Neural progenitor cell (in vitro differentiated cells): Measurements from ENCODE around the gene LGI1. TPM values are rescaled to one million over a fixed set of nuclear protein-coding genes. Genes with fewer than 3 reads are reported as not detected.

Experiments
- DNase-seq: peaks from one replicate; pipeline ENCODE4 v3.0.0-alpha.2; 2016; ENCODE audit warnings: low spot score
- H2AFZ ChIP-seq: fragments of 200-600 bp; sonication (generic); replicated peaks from 2 replicates; pipeline ENCODE4 v1.6.1; 2016; ENCODE audit warnings: antibody characterized with exemption
- H3F3A ChIP-seq: fragments of 200-600 bp; sonication (generic); 2 replicates; pipeline ENCODE4 v1.6.1; 2016; ENCODE audit warnings: antibody characterized with exemption, low read depth
- H3K27ac ChIP-seq: fragments of 200-600 bp; sonication (generic); 2 replicates; pipeline ENCODE4 v1.5.1; 2016; ENCODE audit warnings: mild to moderate bottlenecking
- H3K27me3 ChIP-seq: fragments of 200-600 bp; sonication (generic); 2 replicates; pipeline ENCODE4 v1.6.1; 2016; ENCODE audit warnings: mild to moderate bottlenecking, moderate library complexity
- H3K36me3 ChIP-seq: fragments of 200-600 bp; sonication (generic); 2 replicates; pipeline ENCODE4 v1.5.1; 2016
- H3K4me1 ChIP-seq: fragments of 200-600 bp; sonication (generic); 2 replicates; pipeline ENCODE4 v1.6.1; 2016; ENCODE audit warnings: mixed run types
- H3K4me2 ChIP-seq: fragments of 200-600 bp; sonication (generic); 2 replicates; pipeline ENCODE4 v1.6.1; 2016
- H3K4me3 ChIP-seq: fragments of 200-600 bp; sonication (generic); 2 replicates; pipeline ENCODE4 v1.5.1; 2016
- H3K79me2 ChIP-seq: fragments of 200-600 bp; sonication (generic); 2 replicates; pipeline ENCODE4 v1.6.1; 2016; ENCODE audit warnings: low read depth
- H3K9ac ChIP-seq: fragments of 200-600 bp; sonication (generic); 2 replicates; pipeline ENCODE4 v1.6.1; 2016
- H3K9me3 ChIP-seq: fragments of 200-600 bp; sonication (generic); 2 replicates; pipeline ENCODE4 v1.5.1; 2016; ENCODE audit warnings: low read depth
- H4K20me1 ChIP-seq: fragments of 200-600 bp; sonication (generic); 2 replicates; pipeline ENCODE4 v1.6.1; 2016; ENCODE audit warnings: low read depth
- H3K27ac Mint-ChIP-seq: 3 replicates; pipeline ENCODE4 v1.8.0; 2021; ENCODE audit warnings: mixed read lengths
- H3K27me3 Mint-ChIP-seq: 2 replicates; pipeline ENCODE4 v1.8.0; 2022; ENCODE audit warnings: low read depth, mild to moderate bottlenecking, inconsistent platforms, moderate library complexity, mixed read lengths; ENCODE audit not compliant: insufficient read depth
- H3K36me3 Mint-ChIP-seq: 3 replicates; pipeline ENCODE4 v1.8.0; 2021; ENCODE audit warnings: mixed read lengths
- H3K4me1 Mint-ChIP-seq: 3 replicates; pipeline ENCODE4 v1.8.0; 2021; ENCODE audit warnings: mixed read lengths
- H3K4me3 Mint-ChIP-seq: 3 replicates; pipeline ENCODE4 v1.8.0; 2021; ENCODE audit warnings: mild to moderate bottlenecking, moderate library complexity, mixed read lengths
- H3K9me3 Mint-ChIP-seq: 3 replicates; pipeline ENCODE4 v1.8.0; 2020; ENCODE audit warnings: mixed read lengths
- EZH2 ChIP-seq: fragments of 200-600 bp; sonication (generic); IDR thresholded peaks from 2 replicates; pipeline ENCODE4 v1.6.1; 2017; ENCODE audit warnings: antibody characterized with exemption, mild to moderate bottlenecking, moderate library complexity
- EZH2phosphoT487 ChIP-seq: fragments of 200-600 bp; sonication (generic); IDR thresholded peaks from 2 replicates; pipeline ENCODE4 v1.6.1; 2017; ENCODE audit warnings: antibody characterized with exemption
- total RNA-seq: library from RNA; depleted of rRNA; stranded (reverse); fragments of >200 nt; gene quantifications from 2 replicates; pipeline ENCODE4 v1.2.3, GENCODE V29; 2015; ENCODE audit warnings: low replicate concordance
- TF ChIP-seq, protein P1 (sequence below): fragments of 200-600 bp; sonication (generic); IDR thresholded peaks from 2 replicates; pipeline ENCODE4 v1.5.1; 2017; ENCODE audit warnings: antibody characterized with exemption, mild to moderate bottlenecking

LGI1 gene
- total RNA-seq, 1 donor from 2014 or later = 20.2 TPM

DNA sequence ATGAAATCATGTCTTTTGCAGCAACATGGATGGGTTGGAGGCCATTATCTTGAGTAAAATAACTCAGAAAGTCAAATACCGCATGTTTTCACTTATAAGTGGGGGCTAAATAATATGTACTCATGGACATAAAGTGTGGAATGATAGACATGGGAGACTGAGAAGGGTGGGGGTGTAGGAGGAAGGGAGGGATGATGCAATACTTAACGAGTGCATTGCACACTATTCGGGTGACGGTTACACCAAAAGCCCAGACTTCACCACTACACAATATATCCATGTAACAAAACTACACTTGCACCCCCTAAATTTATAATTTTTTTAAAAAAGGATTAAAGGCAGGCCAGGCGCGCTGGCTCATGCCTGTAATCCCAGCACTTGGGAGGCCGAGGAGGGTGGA is 13.6 kb downstream of the LGI1 start:
- H3F3A ChIP-seq = peaks cover 27% of the 10 kb centered on the region
- H3K4me1 ChIP-seq = peaks cover 46% of the 10 kb centered on the region
- H3K27ac ChIP-seq = no peak overlapping the region
- TF ChIP-seq EZH2phosphoT487 (no peak), EZH2 (no peak)
- TF ChIP-seq, protein P1, sequence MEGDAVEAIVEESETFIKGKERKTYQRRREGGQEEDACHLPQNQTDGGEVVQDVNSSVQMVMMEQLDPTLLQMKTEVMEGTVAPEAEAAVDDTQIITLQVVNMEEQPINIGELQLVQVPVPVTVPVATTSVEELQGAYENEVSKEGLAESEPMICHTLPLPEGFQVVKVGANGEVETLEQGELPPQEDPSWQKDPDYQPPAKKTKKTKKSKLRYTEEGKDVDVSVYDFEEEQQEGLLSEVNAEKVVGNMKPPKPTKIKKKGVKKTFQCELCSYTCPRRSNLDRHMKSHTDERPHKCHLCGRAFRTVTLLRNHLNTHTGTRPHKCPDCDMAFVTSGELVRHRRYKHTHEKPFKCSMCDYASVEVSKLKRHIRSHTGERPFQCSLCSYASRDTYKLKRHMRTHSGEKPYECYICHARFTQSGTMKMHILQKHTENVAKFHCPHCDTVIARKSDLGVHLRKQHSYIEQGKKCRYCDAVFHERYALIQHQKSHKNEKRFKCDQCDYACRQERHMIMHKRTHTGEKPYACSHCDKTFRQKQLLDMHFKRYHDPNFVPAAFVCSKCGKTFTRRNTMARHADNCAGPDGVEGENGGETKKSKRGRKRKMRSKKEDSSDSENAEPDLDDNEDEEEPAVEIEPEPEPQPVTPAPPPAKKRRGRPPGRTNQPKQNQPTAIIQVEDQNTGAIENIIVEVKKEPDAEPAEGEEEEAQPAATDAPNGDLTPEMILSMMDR = no peak
- H3K27me3 ChIP-seq = no peaks in the 10 kb centered on the region
- Mint-ChIP-seq H3K27ac (no peak overlapping the region), H3K36me3 (peaks cover 59% of the 10 kb centered on the region), H3K4me3 (no peak overlapping the region), H3K9me3 (peaks cover 43% of the 10 kb centered on the region), H3K27me3 (peaks cover 4% of the 10 kb centered on the region), H3K4me1 (peaks cover 41% of the 10 kb centered on the region)
- no peaks in the 10 kb centered on the region for H3K79me2 ChIP-seq
- H3K4me2 ChIP-seq = no peak overlapping the region
- no peak overlapping the region for H3K4me3 ChIP-seq
- DNase-seq = no peak
- no peak overlapping the region for H2AFZ ChIP-seq
- no peaks in the 10 kb centered on the region for H3K9me3 ChIP-seq
- H3K9ac ChIP-seq = no peak overlapping the region
- H3K36me3 ChIP-seq = no peaks in the 10 kb centered on the region
- no peaks in the 10 kb centered on the region for H4K20me1 ChIP-seq

GRCh38 chr10:93773120-93773519 is 15.4 kb downstream of the LGI1 start:
- no peak overlapping the region for H3K27ac ChIP-seq
- no peak overlapping the region for H3K4me3 ChIP-seq
- Mint-ChIP-seq H3K4me3 (no peak overlapping the region), H3K4me1 (peaks cover 43% of the 10 kb centered on the region), H3K9me3 (peaks cover 30% of the 10 kb centered on the region), H3K27me3 (peaks cover 4% of the 10 kb centered on the region), H3K27ac (no peak overlapping the region), H3K36me3 (peaks cover 49% of the 10 kb centered on the region)
- no peaks in the 10 kb centered on the region for H3K79me2 ChIP-seq
- no peaks in the 10 kb centered on the region for H3K9me3 ChIP-seq
- no peak for TF ChIP-seq EZH2phosphoT487
- no peak for TF ChIP-seq EZH2
- TF ChIP-seq, protein P1 = no peak
- no peaks in the 10 kb centered on the region for H4K20me1 ChIP-seq
- H2AFZ ChIP-seq = no peak overlapping the region
- H3K27me3 ChIP-seq = no peaks in the 10 kb centered on the region
- no peak overlapping the region for H3K9ac ChIP-seq
- H3K4me1 ChIP-seq = peaks cover 30% of the 10 kb centered on the region
- H3K36me3 ChIP-seq = no peaks in the 10 kb centered on the region
- no peak for DNase-seq
- H3K4me2 ChIP-seq = no peak overlapping the region
- peaks cover 10% of the 10 kb centered on the region for H3F3A ChIP-seq

GRCh38 chr10:93773705-93774104 is 16.0 kb downstream of the LGI1 start:
- Histone ChIP-seq H3K9me3 (no peaks in the 10 kb centered on the region), H2AFZ (no peak overlapping the region), H3K4me2 (no peak overlapping the region), H3F3A (peaks cover 6% of the 10 kb centered on the region), H3K27me3 (no peaks in the 10 kb centered on the region), H3K4me3 (no peak overlapping the region), H3K79me2 (no peaks in the 10 kb centered on the region), H3K9ac (no peak overlapping the region), H4K20me1 (no peaks in the 10 kb centered on the region), H3K27ac (no peak overlapping the region), H3K4me1 (peaks cover 32% of the 10 kb centered on the region), H3K36me3 (no peaks in the 10 kb centered on the region)
- peaks cover 48% of the 10 kb centered on the region for H3K4me1 Mint-ChIP-seq
- H3K36me3 Mint-ChIP-seq = peaks cover 47% of the 10 kb centered on the region
- no peak overlapping the region for H3K27ac Mint-ChIP-seq
- no peak overlapping the region for H3K4me3 Mint-ChIP-seq
- no peak for DNase-seq
- peaks cover 25% of the 10 kb centered on the region for H3K9me3 Mint-ChIP-seq
- H3K27me3 Mint-ChIP-seq = peaks cover 6% of the 10 kb centered on the region
- TF ChIP-seq EZH2 (no peak), EZH2phosphoT487 (no peak)
- TF ChIP-seq, protein P1 = no peak
